Kidney (tissue), 14 donors: Measurements from ENCODE around the gene PAPOLB. TPM values are rescaled to one million over a fixed set of nuclear protein-coding genes. Genes with fewer than 3 reads are reported as not detected.

Source experiments
- DNase-seq, 5 donors: peaks; one replicate each; pipeline ENCODE4 v3.0.0-alpha.2; 2013 to 2020
- FAIRE-seq: peaks from 2 replicates; lab custom pipeline; 2012; peaks lifted over from hg19 to GRCh38; lab: Jason Lieb, UNC
- H3K27ac ChIP-seq, 2 donors: one replicate each; pipeline ENCODE4 v1.7.0; 2013; ENCODE audit warnings: low read depth in 2 of 2, low read length in 2 of 2, inconsistent platforms in 1 of 2
- H3K27me3 ChIP-seq: one replicate; pipeline ENCODE4 v1.7.1; 2013; ENCODE audit warnings: low read length, inconsistent platforms; ENCODE audit not compliant: control insufficient read depth, insufficient read depth
- H3K36me3 ChIP-seq, 3 donors: one replicate each; pipeline versions ENCODE4 v1.7.0 to v1.7.1; 2013; ENCODE audit warnings: low read length in 3 of 3, control low read depth in 1 of 3, inconsistent platforms in 1 of 3; ENCODE audit not compliant: insufficient read depth in 3 of 3, control insufficient read depth in 2 of 3
- H3K4me1 ChIP-seq, 3 donors: one replicate each; pipeline versions ENCODE4 v1.7.0 to v1.7.1; 2013; ENCODE audit warnings: low read length in 3 of 3, inconsistent platforms in 1 of 3, low read depth in 1 of 3; ENCODE audit not compliant: control insufficient read depth in 2 of 3, insufficient read depth in 2 of 3
- H3K4me3 ChIP-seq, 3 donors: one replicate each; pipeline versions ENCODE4 v1.7.0 to v1.8.1; 2013; ENCODE audit warnings: low read length in 3 of 3, control low read depth in 1 of 3, inconsistent platforms in 1 of 3
- H3K9ac ChIP-seq, 3 donors: one replicate each; pipeline versions ENCODE4 v1.7.0 to v1.7.1; 2013; ENCODE audit warnings: low read length in 3 of 3, control low read depth in 1 of 3, inconsistent platforms in 1 of 3
- H3K9me3 ChIP-seq, 3 donors: one replicate each; pipeline versions ENCODE4 v1.7.0 to v1.7.1; 2013; ENCODE audit warnings: low read length in 3 of 3, control low read depth in 1 of 3, inconsistent platforms in 1 of 3; ENCODE audit not compliant: control insufficient read depth in 2 of 3, insufficient read depth in 1 of 3
- intact Hi-C: fragments of 100-400 bp; cut with DNase I; formaldehyde crosslinking; loops from one replicate; pipeline ENCODE4 v1.11.1; 2022
- polyA plus RNA-seq: library from polyadenylated mRNA; stranded (reverse); fragments of 350-450 nt; fragmentation: Illumina TruSeq; extraction: RNeasy Lipid Tissue Mini Kit (QIAGEN cat#74804); gene quantifications from one replicate; pipeline ENCODE4 v1.2.3, GENCODE V29; 2014; ENCODE audit warnings: low read depth, low replicate concordance; ENCODE audit not compliant: insufficient read depth
- total RNA-seq: library from RNA; stranded (reverse); fragmentation: NEBNext Ultra II Directional; extraction: Animal tissue kit (Norgen Biotek cat#: 25700); gene quantifications from one replicate; pipeline ENCODE4 v1.2.1, GENCODE V29; 2021
- TF ChIP-seq, protein P1 (sequence below): IDR thresholded peaks from 3 replicates; pipeline ENCODE4 v1.5.1; 2012; ENCODE audit warnings: mild to moderate bottlenecking, moderate library complexity, borderline replicate concordance; ENCODE audit not compliant: insufficient read depth; ENCODE audit errors: extremely low read depth
- donor health status: control.
- donor health status: control.
- donor health status: control.
- donor health status: control.
- donor health status: control.
- donor health status: DM: yes; HTN: yes; CAD: no.
- donor health status: Normal renal cell carcinoma (clear cell type).

The PAPOLB gene
- total and polyA plus RNA-seq, 2 donors from 2014 or later: 0.06 TPM; not detected in 1

DNA sequence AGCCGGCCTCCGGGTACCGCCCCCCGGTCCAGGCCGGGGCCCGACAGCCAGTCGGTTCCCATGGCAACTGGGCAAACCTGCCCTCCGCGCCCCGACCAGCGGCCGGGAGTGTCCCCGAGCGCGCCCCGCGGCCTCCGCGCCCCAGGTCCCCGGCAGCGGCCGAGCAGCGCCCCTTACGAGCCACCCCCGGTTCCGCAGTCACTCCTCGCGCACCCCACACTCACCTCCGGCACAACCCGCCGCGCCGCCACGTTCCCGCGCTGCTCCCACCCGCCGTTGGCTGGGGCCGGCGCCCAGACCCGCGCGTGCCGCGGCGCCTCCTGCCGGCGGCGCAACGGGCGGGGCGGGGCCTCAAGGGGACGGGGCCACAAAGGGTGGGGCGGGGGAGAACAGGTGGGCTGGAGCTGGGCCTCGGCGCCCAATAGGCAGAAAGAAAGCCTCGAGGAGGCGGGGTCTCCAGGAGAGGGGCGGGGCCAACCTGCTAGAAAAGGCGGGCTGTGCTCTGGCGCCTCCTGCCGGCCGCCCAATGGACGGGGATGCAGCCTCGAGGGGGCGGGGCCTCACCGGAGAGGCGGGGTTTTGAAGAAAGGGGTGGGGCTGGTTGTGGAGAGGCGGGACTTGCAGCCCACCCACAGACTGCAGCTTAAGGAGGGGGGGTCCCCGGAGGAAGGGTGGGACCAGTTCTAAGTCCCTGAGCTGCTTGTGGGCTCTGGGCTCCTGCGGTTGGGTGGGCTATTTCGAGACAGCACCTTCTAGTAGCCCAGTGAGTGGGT is 21.7 kb upstream of the PAPOLB start, which contains the start of gene RADIL:
Gene RADIL (minus strand): TSS at position 345 of the 773 bp plus-strand sequence. CDS start 5,577 bp downstream, outside the sequence.
- no peak for FAIRE-seq
- Histone ChIP-seq H3K36me3 (no peaks in the 10 kb centered on the region), H3K9me3 (no peaks in the 10 kb centered on the region), H3K4me1 (no peaks in the 10 kb centered on the region), H3K4me3 (peak within 1 kb of the TSS; percentile 17 to 55 (median 24)), H3K9ac (no peak within 1 kb of the TSS), H3K27me3 (no peaks in the 10 kb centered on the region), H3K27ac (peak within 1 kb of the TSS in 1 of 2 donors; percentile 72)
- intact Hi-C loops: no loop called here
- DNase-seq: peak; percentile 93 to 97 (median 96)
- TF ChIP-seq, protein P1, sequence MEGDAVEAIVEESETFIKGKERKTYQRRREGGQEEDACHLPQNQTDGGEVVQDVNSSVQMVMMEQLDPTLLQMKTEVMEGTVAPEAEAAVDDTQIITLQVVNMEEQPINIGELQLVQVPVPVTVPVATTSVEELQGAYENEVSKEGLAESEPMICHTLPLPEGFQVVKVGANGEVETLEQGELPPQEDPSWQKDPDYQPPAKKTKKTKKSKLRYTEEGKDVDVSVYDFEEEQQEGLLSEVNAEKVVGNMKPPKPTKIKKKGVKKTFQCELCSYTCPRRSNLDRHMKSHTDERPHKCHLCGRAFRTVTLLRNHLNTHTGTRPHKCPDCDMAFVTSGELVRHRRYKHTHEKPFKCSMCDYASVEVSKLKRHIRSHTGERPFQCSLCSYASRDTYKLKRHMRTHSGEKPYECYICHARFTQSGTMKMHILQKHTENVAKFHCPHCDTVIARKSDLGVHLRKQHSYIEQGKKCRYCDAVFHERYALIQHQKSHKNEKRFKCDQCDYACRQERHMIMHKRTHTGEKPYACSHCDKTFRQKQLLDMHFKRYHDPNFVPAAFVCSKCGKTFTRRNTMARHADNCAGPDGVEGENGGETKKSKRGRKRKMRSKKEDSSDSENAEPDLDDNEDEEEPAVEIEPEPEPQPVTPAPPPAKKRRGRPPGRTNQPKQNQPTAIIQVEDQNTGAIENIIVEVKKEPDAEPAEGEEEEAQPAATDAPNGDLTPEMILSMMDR: peak; percentile 46

DNA sequence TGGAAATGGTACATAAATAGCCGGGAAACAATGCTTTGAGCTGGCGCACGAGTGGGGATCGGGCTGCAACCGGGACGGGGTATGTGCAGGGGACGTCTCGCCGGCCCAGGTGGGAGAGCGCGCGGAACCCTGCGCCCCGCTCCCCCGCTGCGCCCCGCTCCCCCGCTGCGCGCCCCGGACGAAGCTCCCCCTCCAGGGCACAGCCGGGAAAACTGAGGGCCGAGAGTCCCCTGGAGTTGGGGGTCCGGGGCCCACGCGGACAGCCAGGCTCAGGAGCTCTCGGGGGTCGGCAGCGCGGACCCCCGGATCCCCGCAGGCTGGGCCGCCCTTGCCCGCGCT is 21.2 kb upstream of the PAPOLB start:
- Histone ChIP-seq H3K36me3 (no peaks in the 10 kb centered on the region), H3K27ac (no peak overlapping the region), H3K27me3 (no peaks in the 10 kb centered on the region), H3K9me3 (no peaks in the 10 kb centered on the region), H3K4me3 (peak overlapping the region in 2 of 3 donors; percentile 17 to 55), H3K9ac (no peak overlapping the region), H3K4me1 (no peaks in the 10 kb centered on the region)
- FAIRE-seq (no peak), DNase-seq (no peak)
- TF ChIP-seq, protein P1: no peak
- intact Hi-C loops: no loop called here

DNA sequence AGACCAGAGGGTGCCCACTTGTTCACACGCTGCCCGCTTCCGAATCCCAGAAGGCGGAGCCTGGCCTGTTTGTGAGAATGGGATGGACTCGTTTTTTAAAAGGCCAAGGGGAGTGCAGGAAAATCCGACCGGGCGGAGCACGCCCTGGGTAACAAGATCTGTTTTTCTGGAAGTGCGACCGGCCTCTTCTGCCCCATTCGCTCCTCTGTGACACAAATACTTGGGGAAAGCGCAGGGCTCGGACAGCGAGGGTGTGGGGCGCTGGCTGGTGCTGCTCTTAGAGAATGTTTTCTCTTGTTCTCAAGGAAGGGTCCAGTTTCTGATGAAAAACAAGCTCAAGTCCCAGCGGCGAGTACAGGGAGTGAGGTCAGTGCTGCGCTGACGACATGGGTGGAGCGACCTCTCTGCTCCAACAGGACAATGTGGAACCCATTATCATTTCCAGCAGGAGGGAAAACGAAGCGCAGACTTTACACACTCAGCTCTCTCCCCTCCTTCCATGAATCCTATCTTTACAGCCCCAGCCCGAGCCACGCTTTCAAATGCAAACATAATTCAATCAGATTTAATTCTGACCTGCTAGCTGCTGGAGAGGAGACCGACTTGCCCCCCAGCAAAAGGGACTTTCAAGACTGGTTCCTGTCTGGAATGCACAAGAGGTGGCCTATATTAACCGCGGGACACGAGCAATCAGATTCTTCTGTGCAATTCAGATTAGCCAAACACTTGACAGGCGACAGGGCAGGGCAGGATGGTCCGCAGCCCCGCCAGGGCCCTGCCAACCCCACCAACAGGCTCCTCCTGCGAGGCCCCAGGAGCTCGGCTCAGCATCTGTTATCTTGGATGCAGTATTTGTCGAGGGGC is 20.6 kb upstream of the PAPOLB start:
- Histone ChIP-seq H3K27me3 (no peaks in the 10 kb centered on the region), H3K4me3 (peak overlapping the region; percentile 39 to 55 (median 48)), H3K36me3 (no peaks in the 10 kb centered on the region), H3K27ac (peak overlapping the region in 1 of 2 donors; percentile 72), H3K9ac (no peak overlapping the region), H3K4me1 (no peaks in the 10 kb centered on the region), H3K9me3 (no peaks in the 10 kb centered on the region)
- TF ChIP-seq, protein P1: no peak
- FAIRE-seq (no peak), DNase-seq (peak; percentile 71 to 83 (median 77))
- intact Hi-C loops: no loop called here
